Breast epithelium (tissue), 3 donors: ENCODE results near the gene AQP5.

ENCODE experiments used
- CTCF ChIP-seq, 3 donors: fragments of 450-650 bp; IDR thresholded peaks; one replicate each; pipeline ENCODE4 v1.5.1; 2016 to 2017; ENCODE audit warnings: antibody characterized with exemption in 3 of 3, mild to moderate bottlenecking in 3 of 3, moderate library complexity in 3 of 3
- POLR2A ChIP-seq: fragments of 450-650 bp; IDR thresholded peaks from one replicate; pipeline ENCODE4 v1.6.1; 2016; ENCODE audit warnings: antibody characterized with exemption, mild to moderate bottlenecking, moderate library complexity

- TF ChIP-seq CTCF (IDR thresholded peaks at IDR 0.05) (no peak), POLR2A (no peak)
These were observed 19.8 kb upstream of the AQP5 start for GRCh38 chr12:49941556-49942511.
